ENCODE results near the gene MPHOSPH9. TPM values are rescaled to one million over a fixed set of nuclear protein-coding genes. Genes with fewer than 3 reads are reported as not detected.

MPHOSPH9 gene
- total RNA-seq, 4 donors from 2014 or later = 17.0 to 43.8 (median 22.1) TPM

DNA sequence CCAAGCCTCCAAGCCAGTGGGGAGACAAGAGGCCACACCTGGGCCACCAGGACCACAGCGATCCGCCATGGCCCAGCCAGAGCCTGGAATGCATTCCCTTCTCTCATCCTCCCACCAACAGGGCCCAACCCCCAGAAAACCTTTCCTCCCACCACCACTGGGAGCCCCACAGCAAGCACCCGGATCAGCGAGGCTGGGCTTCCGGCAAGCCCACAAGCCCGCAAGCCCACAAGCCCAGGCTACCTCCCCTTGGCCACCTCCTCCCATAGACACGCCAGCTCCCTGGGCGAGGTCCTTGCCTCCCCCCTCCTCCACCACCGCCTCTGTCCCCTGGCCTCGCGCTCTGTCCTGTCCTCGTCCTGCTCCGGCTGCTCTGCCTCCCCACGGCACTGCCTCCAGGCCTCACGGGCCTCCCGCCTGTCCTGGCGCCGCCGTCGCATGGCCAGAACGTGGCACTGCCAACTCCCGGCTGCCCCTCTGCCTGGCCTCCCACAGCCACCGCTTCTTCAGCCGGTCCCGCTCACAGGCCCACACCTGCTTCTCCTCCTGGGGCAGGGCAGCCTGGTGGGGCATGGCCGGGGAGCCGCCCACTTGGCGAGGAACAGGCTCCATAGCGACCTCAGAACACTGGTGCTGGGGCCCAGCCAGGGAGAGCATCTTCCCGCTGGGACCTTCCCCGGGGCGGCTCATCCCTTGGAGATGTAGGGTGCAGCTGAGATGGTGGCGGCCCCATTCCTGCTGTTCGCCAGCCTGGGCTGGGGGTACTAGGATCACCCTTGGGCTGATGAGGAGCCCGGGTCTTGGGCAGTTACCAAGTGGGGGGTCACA lies 33.1 kb upstream of the MPHOSPH9 start:
- intact Hi-C loops (cut with DNase I) = no loop called here
- H3K36me3 ChIP-seq = peaks cover 2 to 68% (median 11%) of the 10 kb centered on the region in 3 donors
- no peak for TF ChIP-seq POLR2A (IDR thresholded peaks at IDR 0.05)
- TF ChIP-seq, protein P1, sequence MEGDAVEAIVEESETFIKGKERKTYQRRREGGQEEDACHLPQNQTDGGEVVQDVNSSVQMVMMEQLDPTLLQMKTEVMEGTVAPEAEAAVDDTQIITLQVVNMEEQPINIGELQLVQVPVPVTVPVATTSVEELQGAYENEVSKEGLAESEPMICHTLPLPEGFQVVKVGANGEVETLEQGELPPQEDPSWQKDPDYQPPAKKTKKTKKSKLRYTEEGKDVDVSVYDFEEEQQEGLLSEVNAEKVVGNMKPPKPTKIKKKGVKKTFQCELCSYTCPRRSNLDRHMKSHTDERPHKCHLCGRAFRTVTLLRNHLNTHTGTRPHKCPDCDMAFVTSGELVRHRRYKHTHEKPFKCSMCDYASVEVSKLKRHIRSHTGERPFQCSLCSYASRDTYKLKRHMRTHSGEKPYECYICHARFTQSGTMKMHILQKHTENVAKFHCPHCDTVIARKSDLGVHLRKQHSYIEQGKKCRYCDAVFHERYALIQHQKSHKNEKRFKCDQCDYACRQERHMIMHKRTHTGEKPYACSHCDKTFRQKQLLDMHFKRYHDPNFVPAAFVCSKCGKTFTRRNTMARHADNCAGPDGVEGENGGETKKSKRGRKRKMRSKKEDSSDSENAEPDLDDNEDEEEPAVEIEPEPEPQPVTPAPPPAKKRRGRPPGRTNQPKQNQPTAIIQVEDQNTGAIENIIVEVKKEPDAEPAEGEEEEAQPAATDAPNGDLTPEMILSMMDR (IDR thresholded peaks at IDR 0.05) = no peak

DNA sequence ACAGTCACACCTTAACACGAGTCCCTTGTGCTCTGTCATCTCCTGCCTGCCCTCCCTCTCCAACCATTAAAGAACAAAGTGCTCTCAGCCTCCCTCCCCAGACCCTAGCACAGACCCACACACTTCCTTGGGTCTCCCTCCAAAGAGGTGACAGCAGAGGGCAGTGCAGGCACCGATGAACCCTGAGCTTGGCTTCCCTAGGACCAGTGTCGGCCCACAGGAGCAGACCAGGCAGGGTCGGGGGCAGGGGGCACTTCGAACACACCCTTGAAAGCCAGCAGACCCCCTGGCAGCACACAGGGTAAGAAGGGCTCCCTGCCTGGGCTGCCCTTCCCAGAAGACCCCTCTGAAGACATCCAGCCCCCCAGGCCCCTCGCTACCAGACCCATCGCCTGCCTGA lies 31.7 kb upstream of the MPHOSPH9 start:
- Histone ChIP-seq H3K4me3 (no peak overlapping the region), H3K4me1 (peaks cover 14 to 59% (median 20%) of the 10 kb centered on the region in 3 donors), H3K27me3 (no peaks in the 10 kb centered on the region), H3K36me3 (peaks cover 7 to 83% (median 11%) of the 10 kb centered on the region in 3 donors), H3K27ac (no peak overlapping the region), H3K9me3 (no peaks in the 10 kb centered on the region)
- DNase-seq = no peak
- 59 to 70% methylated on average over 2 to 5 of the region's 7 CpGs for WGBS, 2 donors
- intact Hi-C loops (cut with DNase I) = no loop called here
- no peak for TF ChIP-seq POLR2A (IDR thresholded peaks at IDR 0.05)
- TF ChIP-seq, protein P1 (IDR thresholded peaks at IDR 0.05) = no peak

More for the DNA sequence above, 33.1 kb upstream of the MPHOSPH9 start:
- WGBS, 2 donors = 56 to 80% methylated on average over 1 to 17 of the region's 35 CpGs
- H3K4me1 ChIP-seq = peaks cover 14 to 62% (median 23%) of the 10 kb centered on the region in 3 donors
- no peak for DNase-seq
- H3K27ac ChIP-seq = peak overlapping the region in 2 of 4 donors; percentile 10 to 36
- H3K27me3 ChIP-seq = no peaks in the 10 kb centered on the region
- H3K9me3 ChIP-seq = no peaks in the 10 kb centered on the region
- H3K4me3 ChIP-seq = no peak overlapping the region

DNA sequence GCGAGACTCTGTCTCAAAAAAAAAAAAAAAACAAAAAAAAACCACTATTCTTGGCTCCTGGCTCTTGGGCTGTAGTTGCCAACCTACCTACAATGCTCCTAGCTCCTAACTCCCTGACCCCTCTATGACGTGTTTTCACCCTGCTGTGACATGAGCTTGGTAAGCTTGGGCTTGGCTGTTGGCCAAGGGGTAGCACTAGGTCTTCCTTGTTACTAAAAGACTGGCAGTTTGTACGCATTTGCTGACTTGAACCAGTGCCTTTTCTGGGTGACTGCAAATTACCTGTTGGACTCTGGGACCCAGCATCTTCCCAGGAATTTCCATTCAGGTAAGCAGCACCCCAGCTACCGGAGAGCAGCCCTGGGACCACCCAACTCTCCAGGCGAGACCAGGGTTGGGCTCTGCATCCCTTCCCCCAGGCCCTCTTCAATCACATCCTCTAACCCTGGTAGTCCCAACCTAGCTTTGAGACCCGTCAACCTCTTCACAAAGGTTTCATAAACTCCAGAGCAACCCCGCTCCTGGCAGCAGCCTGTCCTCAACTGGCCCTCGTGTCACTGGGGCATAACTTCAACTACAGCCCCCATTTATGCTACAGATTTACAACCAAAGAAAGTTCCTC lies 30.4 kb upstream of the MPHOSPH9 start:
- TF ChIP-seq, protein P1 (IDR thresholded peaks at IDR 0.05) = no peak
- TF ChIP-seq POLR2A (IDR thresholded peaks at IDR 0.05) = no peak
- WGBS, 2 donors = 60 to 74% methylated on average over 3 to 8 of the region's 8 CpGs
- intact Hi-C loops (cut with DNase I) = no loop called here
- no peak overlapping the region for H3K4me3 ChIP-seq
- H3K4me1 ChIP-seq = peaks cover 6 to 59% (median 12%) of the 10 kb centered on the region in 3 donors
- no peak for DNase-seq
- H3K36me3 ChIP-seq = peaks cover 18 to 96% (median 20%) of the 10 kb centered on the region in 3 donors
- H3K27me3 ChIP-seq = no peaks in the 10 kb centered on the region
- no peaks in the 10 kb centered on the region for H3K9me3 ChIP-seq
- no peak overlapping the region for H3K27ac ChIP-seq

DNA sequence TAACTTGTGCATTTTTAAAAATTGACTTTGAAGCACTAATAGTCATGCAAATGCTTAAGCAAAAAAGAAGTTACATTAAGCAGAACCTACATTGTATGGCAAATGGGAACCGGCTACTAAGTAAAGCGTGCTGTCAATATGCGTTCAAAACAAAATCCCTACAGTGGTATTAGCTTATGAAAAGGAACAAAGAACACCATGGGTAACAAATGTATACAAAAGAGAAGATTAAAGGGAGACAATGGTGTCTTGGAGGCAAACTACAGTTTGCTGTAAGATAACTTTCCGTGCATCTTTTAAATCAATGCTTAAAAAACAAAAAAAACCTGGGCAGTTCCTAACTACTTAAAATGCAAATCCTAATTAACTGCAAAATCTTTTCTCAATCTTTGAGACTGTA lies 28.3 kb upstream of the MPHOSPH9 start:
- intact Hi-C loops (cut with DNase I) = no loop called here
- Histone ChIP-seq H3K27me3 (no peaks in the 10 kb centered on the region), H3K4me1 (peaks cover 0 to 42% (median 10%) of the 10 kb centered on the region in 3 donors), H3K9me3 (no peaks in the 10 kb centered on the region), H3K4me3 (no peak overlapping the region), H3K27ac (no peak overlapping the region), H3K36me3 (peaks cover 22 to 99% (median 26%) of the 10 kb centered on the region in 3 donors)
- TF ChIP-seq, protein P1 (IDR thresholded peaks at IDR 0.05) = no peak
- TF ChIP-seq POLR2A (IDR thresholded peaks at IDR 0.05) = no peak
- DNase-seq = no peak
- 89 to 92% methylated on average over 4 of the region's 4 CpGs for WGBS, 2 donors

DNA sequence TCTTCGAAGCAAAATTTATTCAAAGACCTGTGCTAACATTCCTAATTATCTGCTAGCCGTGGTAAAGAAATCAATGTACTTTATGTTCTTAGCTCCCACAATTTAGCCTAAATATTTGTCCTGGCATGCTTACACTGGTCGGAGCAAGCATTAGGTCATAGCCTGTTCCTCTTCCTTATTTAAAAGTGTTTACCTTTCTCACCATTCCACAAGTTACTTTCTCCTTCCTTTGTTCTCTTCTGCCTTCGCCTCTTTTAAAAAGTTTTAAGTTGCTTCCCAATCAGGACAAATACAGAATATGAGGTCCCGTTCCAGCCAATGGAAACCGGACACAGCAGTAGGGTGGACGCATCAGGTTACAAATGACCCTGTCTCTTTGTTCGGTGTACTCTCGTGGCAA lies 27.1 kb upstream of the MPHOSPH9 start:
- no peaks in the 10 kb centered on the region for H3K9me3 ChIP-seq
- intact Hi-C loops (cut with DNase I) = no loop called here
- TF ChIP-seq, protein P1 (IDR thresholded peaks at IDR 0.05) = no peak
- no peak for TF ChIP-seq POLR2A (IDR thresholded peaks at IDR 0.05)
- H3K27me3 ChIP-seq = no peaks in the 10 kb centered on the region
- DNase-seq = no peak
- peaks cover 26 to 99% (median 33%) of the 10 kb centered on the region in 3 donors for H3K36me3 ChIP-seq
- peak overlapping the region; percentile 44 to 79 (median 66) for H3K27ac ChIP-seq
- peaks cover 0 to 37% (median 10%) of the 10 kb centered on the region in 3 donors for H3K4me1 ChIP-seq
- H3K4me3 ChIP-seq = no peak overlapping the region
- WGBS, 2 donors = 30 to 60% methylated on average over 9 of the region's 9 CpGs
